ENCODE measurements around the gene ACOT8. TPM values are rescaled to one million over a fixed set of nuclear protein-coding genes. Genes with fewer than 3 reads are reported as not detected.

ACOT8 gene
- total and polyA plus RNA-seq, 9 of the 15 experiments (the other 6 are each of a cell fraction or from before 2014, with no cell fraction given), result 8.2 to 46.7 (median 20.7) TPM

- TF ChIP-seq MYBL2 (IDR thresholded peaks at IDR 0.05; ENCODE audit: low read depth) (no peak), MYBL2 (CRISPR knock-in tag; IDR thresholded peaks at IDR 0.05; ENCODE audit: borderline replicate concordance) (no peak), DDX20 (tag; IDR thresholded peaks at IDR 0.05; ENCODE audit: low read depth) (no peak), ZBTB1 (CRISPR knock-in tag; IDR thresholded peaks at IDR 0.05; ENCODE audit: borderline replicate concordance, low read depth) (no peak), NRF1 (conservative IDR thresholded peaks at IDR 0.05 in 1 of 2, IDR thresholded peaks at IDR 0.05 in 1 of 2) (peak in 1 of 2 experiments; percentile 44; a peak in 1 of 4 replicates), XRCC4 (IDR thresholded peaks at IDR 0.05; ENCODE audit: extremely low read depth, insufficient read depth, insufficient read length) (no peak), ZNF75A (CRISPR knock-in tag; IDR thresholded peaks at IDR 0.05) (no peak), ZEB2 (IDR thresholded peaks at IDR 0.05) (no peak), POLR2AphosphoS2 (IDR thresholded peaks at IDR 0.05; ENCODE audit: low read length) (no peak), C11orf30 (IDR thresholded peaks at IDR 0.05; ENCODE audit: low read depth) (peak; percentile 68), ZNF785 (CRISPR knock-in tag; IDR thresholded peaks at IDR 0.05) (no peak), KDM1A (IDR thresholded peaks at IDR 0.05) (peak; percentile 68 to 74), HINFP (tag; conservative IDR thresholded peaks at IDR 0.05; ENCODE audit: low read depth) (no peak), MED1 (CRISPR knock-in tag; IDR thresholded peaks at IDR 0.05; ENCODE audit: borderline replicate concordance) (no peak), ZFX (CRISPR knock-in tag; IDR thresholded peaks at IDR 0.05) (no peak; the same call in 1 of the 2 replicates), THAP7 (CRISPR knock-in tag; IDR thresholded peaks at IDR 0.05) (no peak), CCAR2 (IDR thresholded peaks at IDR 0.05; ENCODE audit: low read depth, low read length) (no peak), IFI16 (CRISPR knock-in tag; IDR thresholded peaks at IDR 0.05) (no peak), SMAD3 (CRISPR knock-in tag; conservative IDR thresholded peaks at IDR 0.05) (0 out of 2 replicates have a peak, but pooled peaks have one; percentile 28), SLC30A9 (CRISPR knock-in tag; IDR thresholded peaks at IDR 0.05) (no peak), CBFA2T3 (IDR thresholded peaks at IDR 0.05) (no peak), ZNF23 (CRISPR knock-in tag; IDR thresholded peaks at IDR 0.05) (no peak), RNF2 (IDR thresholded peaks at IDR 0.05) (no peak), ZNF124 (CRISPR knock-in tag; IDR thresholded peaks at IDR 0.05) (no peak), ZNF354B (CRISPR knock-in tag; IDR thresholded peaks at IDR 0.05) (no peak), GATAD2A (IDR thresholded peaks at IDR 0.05) (0 out of 2 replicates have a peak, but pooled peaks have one; percentile 24), NCOA6 (IDR thresholded peaks at IDR 0.05) (no peak), PHF8 (IDR thresholded peaks at IDR 0.05; ENCODE audit: borderline replicate concordance, low read length) (peak; percentile 97), ZNF584 (CRISPR knock-in tag; IDR thresholded peaks at IDR 0.05; ENCODE audit: low read depth) (no peak), RFX7 (CRISPR knock-in tag; IDR thresholded peaks at IDR 0.05) (no peak)
Observed at GRCh38 chr20:45880988-45881788, 24.0 kb upstream of the ACOT8 start, which contains the start of gene ZSWIM1 (continued).

Data from K562 (cell line).